Dermis blood vessel endothelial cell (primary cell): Measurements from ENCODE around the gene USP33. TPM values are rescaled to one million over a fixed set of nuclear protein-coding genes. Genes with fewer than 3 reads are reported as not detected.
"Not testable (repeated sequence)": the region's sequence is repeated elsewhere in the genome, so short reads cannot be mapped to it uniquely, and the experiment has no call there.

Experiments used
- DNase-seq: peaks from one replicate; pipeline ENCODE4 v3.0.0; 2010
- total RNA-seq: library from RNA; depleted of rRNA; stranded (reverse); fragments of >200 nt; gene quantifications from 2 replicates; pipeline ENCODE4 v1.2.3, GENCODE V29; 2014

USP33 gene
- total RNA-seq, 1 donor from 2014 or later: 125 TPM

GRCh38 chr1:77671836-77672235 is 87.8 kb downstream of the USP33 start:
- peak; percentile 51 for DNase-seq

- DNase-seq: no peak
These were observed 89.3 kb downstream of the USP33 start for GRCh38 chr1:77670330-77670729.

- no peak for DNase-seq
These were observed 90.7 kb downstream of the USP33 start for GRCh38 chr1:77668924-77669449.

GRCh38 chr1:77664939-77665516 is 94.6 kb downstream of the USP33 start:
- no peak for DNase-seq

- no peak for DNase-seq
These were observed 98.0 kb downstream of the USP33 start for GRCh38 chr1:77661696-77662095.

- no peak for DNase-seq
These were observed 99.6 kb downstream of the USP33 start for GRCh38 chr1:77659879-77660593.

- no peak for DNase-seq
These were observed 101.4 kb downstream of the USP33 start for GRCh38 chr1:77658271-77658670.

- no peak for DNase-seq
These were observed 104.1 kb downstream of the USP33 start for GRCh38 chr1:77655431-77655974.

- no peak for DNase-seq
These were observed 106.6 kb downstream of the USP33 start for GRCh38 chr1:77652970-77653516.

- no peak for DNase-seq
These were observed 107.4 kb downstream of the USP33 start for GRCh38 chr1:77652268-77652667.

- no peak for DNase-seq
These were observed 110.5 kb downstream of the USP33 start for GRCh38 chr1:77649127-77649526.

GRCh38 chr1:77646224-77646623 is 113.4 kb downstream of the USP33 start:
- DNase-seq: not testable (repeated sequence)

Other genes with a start within 250 kb of the USP33 start
- gene ZZZ3, start 77.2 kb downstream of the USP33 start, total RNA-seq: 98.9 and 101 TPM in 2 replicates
- gene MIGA1, start 19.8 kb upstream of the USP33 start, total RNA-seq: 16.1 and 19.9 TPM in 2 replicates
- gene NEXN, start 128.8 kb upstream of the USP33 start, total RNA-seq: 3.1 and 5.8 TPM in 2 replicates
- gene FUBP1, start 219.2 kb upstream of the USP33 start, total RNA-seq: 106 and 151 TPM in 2 replicates
- 330 and 360 TPM in 2 replicates for gene DNAJB4, start 245.1 kb upstream of the USP33 start, total RNA-seq